Glomerular endothelial cell (primary cell): ENCODE data around the gene CCDC110. TPM values are rescaled to one million over a fixed set of nuclear protein-coding genes. Genes with fewer than 3 reads are reported as not detected.

Experiments used
- DNase-seq: peaks from one replicate; pipeline ENCODE4 v3.0.0-alpha.2; 2011; ENCODE audit warnings: low read depth, low spot score; ENCODE audit errors: extremely low read depth
- total RNA-seq: library from RNA; depleted of rRNA; stranded (reverse); fragments of >200 nt; gene quantifications from 2 replicates; pipeline ENCODE4 v1.2.3, GENCODE V29; 2015

The CCDC110 gene
- total RNA-seq, 1 donor from 2014 or later, result 0.41 TPM

DNA sequence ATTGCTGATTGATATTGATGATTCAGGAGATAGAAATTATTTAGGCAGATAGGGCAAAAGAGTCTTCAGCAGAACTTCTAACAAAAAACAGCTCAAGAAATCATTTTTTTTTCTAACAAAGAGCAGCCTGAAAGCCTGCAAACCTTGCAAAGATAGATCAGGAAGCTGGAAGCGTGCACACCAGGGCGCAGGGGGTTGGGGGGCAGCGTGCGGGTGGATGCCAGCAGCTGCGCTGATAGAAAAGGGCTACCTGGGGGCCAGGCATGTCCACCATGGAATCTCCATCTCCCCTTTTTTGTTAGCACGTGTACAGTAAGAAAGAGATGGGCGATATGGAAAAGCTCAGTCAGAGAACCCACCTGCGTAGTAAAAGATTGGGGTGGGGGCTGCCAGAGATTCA lies 1.7 kb upstream of the CCDC110 start:
- no peak for DNase-seq

DNA sequence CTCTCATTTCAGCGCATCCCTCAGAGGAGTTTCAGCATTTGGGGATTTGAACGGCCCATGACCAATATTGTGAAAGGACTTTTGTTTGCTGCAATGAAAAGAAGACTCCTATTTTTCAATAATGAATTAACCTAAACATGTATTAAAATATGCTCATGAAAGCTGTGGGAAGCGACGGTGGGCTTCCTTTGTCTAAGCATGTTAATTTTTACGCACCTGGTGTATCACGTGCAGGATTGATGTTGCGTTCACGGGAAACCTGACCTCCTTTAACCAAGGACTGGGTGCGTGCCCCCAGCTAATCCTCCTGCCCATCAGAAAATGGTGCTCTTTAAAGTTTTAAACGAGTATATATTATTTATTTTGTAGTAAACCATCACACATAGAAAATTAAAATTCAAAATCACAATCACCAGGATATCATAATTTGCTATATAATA lies 590 bp upstream of the CCDC110 start:
- no peak for DNase-seq

DNA sequence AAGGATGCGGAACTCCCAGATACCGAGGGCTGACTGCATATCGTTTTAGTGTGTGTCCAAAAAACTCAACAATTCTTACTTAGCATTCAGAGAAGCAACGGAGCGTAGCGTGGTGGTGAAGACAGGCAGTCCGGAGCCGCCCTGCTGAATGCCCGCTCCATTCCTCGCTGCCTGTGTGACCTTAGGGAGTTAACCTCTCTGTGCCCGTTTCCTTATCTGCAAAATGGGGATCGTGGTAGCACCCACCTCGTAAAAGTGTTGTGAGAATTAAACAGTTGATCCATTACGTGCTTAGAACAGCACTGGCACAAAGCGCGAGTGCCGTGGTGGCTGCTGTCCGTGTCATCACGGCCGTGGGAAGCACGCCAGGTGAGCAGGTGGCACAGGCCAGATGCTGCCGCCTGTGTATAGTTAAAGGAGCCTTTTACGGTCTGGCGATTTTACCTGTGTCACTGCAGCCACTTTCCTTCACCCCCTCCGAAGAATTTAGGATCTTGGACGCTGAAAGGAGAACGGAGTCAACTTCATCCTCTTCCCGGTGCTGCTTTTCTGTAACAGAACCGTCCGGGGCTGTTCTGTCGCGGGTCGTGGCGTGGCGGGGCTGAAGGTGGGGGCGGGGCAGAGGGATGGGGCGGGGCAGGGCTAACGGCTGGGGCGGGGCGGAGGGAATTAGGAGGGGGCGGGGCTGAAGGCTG lies 885 bp downstream of the CCDC110 start:
- DNase-seq, result no peak

DNA sequence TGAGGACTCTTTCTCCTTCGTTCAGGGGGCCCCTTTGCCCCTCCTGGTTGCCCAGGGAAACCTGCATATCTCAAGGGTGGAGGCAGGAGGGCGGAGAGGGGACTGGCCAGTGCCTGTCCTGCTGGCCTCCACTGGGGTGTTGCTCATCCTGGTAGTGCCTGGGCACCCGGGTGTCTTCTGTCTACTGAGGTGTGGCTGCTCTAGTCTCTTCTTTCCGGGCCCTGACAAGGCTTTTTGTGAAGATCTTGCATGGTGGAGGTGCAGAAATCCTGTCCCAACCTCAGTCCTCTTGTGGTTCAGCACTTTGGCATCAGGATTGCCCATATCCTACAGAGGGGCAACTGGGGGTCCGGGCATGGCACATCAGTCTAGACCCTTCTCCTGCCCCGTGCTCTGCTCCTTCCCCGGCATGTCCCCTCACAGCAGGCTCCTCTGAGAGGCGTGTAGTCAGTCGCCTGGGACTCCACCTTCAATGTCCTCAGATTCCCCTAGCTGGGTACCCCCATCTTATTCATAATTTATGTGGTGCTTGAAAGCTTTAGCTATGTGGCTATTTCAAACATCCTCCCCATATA lies 1.9 kb downstream of the CCDC110 start:
- DNase-seq, result no peak

DNA sequence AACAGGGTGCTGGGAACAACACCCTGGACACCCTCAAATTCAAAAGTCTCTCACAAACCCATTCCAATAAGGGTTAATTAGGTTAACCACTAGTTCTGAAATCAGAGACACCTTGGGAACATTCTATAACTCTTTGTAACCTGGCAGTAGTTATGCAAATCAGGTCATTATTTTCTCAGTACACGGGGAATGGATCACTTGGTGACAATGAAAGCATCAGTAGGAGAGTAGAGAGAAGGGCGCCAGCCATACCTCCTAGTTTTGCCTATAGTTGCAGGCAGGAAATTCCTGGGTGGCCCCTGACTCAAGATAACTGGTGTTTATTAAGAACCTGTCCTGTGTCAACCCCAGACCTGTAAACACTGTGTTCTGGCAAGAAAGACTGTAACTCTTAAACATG lies 2.5 kb downstream of the CCDC110 start:
- DNase-seq, result no peak

DNA sequence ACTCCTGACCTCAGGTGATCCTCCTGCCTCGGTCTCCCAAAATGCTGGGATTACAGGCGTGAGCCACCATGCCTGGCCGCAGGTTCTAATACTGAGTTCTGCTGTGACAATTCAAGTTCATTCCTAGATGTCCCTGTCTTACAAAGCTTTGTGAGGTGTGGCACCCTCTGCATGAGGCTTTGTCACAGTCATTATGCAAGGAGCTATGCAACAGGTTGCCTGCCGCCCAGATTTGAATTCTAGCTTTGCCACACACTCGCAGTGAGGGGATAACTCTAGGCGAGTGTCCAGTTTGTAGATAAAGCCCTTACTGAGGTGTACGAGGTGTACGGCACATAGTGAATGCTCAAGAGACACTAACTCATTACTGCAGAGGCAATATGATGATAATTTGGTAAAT lies 3.5 kb downstream of the CCDC110 start:
- no peak for DNase-seq

DNA sequence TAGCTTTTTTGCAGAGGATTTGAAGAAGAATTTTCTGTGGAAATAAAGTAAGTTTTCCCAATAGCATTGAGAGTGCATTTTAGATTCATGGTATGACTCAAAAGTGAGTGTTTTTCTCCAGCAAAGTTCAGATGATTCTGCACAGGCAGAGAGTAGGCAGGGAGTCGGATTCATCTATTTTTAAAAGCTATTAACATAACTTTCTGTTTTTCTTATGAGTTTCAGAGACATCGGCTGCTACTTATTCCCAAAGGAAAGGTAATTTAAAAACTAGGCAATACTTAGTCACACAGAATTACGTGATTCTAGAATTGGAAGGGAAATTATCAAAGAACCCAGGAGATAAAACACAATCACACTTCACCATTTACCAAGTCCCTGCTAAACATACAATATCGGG lies 4.4 kb downstream of the CCDC110 start:
- no peak for DNase-seq

DNA sequence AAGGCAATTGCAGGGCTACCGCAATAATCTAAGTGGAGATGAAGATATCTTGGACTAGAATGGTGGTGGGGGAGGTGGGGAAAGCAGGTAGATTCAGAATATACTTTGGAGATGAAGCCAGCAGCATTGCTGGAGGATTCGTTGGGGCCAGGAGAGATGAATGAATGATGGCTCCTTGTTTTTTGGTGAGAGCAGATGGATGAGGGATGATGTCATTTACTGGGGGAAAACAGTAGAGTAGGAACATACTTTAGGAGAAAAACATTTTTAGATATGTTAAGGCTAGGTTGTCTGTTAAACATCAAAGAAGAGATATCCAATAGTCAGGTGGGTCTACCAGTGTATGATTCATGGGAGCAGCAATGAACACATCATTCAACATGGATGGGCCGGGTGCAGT lies 5.8 kb downstream of the CCDC110 start:
- DNase-seq, result no peak

DNA sequence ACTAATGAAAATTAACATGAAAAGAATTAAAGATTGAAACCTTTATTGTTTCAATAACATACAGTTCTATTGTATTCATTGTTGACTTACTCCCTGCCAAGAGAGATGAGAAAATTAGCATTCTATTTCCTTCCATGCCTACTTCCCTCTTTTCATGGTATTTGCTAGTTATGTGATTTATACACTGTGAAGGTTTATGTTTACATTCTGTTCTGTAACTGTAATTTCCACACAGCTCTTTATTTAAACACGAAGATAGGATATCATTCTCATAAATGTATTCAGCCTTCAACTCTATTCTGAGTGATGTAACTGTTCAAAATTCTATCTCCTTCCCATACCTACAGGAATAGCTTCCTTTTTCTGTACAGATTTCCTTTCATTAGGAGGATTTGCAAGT lies 6.6 kb downstream of the CCDC110 start:
- no peak for DNase-seq

DNA sequence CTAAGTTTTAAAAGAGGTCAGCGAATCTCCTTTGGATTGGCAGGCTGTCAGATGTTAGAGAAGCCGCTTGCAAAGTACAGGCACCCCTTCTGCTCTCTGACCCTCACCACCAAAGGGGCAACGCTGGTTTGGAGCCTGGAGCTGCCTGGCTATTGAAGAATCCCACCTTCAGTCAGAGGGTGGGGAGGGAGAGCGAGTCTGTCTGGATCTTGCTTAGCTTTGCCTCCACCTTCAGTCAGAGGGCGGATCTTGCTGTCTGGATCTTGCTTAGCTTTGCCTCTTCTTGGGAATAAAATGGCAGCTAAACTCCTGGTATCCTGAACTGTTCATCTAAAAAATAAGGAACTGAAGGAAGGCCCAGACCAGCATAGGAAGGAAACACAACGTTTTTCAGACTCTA lies 7.3 kb downstream of the CCDC110 start:
- no peak for DNase-seq

DNA sequence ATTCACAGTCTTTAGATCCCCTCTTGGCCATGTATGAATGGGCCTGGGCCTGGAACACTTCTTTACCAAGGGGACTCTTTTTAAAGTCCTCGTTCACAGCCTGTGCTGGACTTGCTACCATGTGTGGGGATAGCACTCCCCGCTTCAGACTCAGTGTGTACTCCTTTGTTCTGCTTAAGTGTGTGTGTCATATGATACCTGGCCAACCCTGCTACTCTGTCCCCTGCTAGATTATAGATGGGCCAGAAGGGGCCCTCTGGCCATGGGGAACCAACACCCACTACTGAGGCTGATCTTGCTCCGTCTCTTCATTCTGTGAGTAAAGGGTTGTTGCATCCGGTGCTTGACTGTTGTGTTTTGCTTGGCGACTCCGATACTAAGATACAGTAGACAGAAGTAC lies 8.0 kb downstream of the CCDC110 start:
- DNase-seq, result no peak

DNA sequence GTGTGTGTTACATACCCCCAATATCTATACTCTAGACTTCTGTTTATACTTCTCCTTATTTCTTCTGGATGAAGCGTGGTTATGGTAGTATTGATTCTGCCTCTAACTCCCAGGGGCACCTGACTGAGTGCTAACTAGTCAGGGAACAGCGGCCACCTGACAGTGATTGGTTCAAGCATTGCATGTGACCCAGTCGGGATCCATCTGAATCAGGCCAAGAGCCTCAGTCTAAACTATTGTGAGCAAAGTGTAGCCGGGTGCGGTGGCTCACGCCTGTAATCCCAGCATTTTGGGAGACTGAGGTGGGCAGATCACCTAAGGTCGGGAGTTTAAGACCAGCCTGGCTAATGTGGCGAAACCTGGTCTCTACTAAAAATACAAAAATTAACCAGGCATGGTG lies 10.0 kb downstream of the CCDC110 start:
- no peak for DNase-seq

DNA sequence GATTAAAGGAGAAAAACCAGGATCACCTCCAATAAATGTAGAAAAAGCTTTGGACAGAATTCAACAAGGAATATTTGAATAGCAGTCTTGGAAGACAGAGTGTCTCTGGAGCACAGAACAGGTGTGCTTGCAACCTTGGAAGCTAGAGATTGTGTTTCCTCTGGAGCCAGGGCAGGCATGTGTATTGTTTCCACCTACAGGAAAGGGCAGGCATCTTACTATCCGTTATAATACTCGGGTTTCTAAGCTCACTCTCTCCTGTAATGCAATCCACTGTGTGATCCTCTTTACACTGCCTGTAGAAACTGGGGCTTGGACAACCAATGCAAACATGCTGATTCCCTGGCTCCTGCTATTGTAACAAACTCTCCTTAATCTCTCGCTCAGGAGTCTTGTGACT lies 14.4 kb downstream of the CCDC110 start:
- DNase-seq, result no peak

DNA sequence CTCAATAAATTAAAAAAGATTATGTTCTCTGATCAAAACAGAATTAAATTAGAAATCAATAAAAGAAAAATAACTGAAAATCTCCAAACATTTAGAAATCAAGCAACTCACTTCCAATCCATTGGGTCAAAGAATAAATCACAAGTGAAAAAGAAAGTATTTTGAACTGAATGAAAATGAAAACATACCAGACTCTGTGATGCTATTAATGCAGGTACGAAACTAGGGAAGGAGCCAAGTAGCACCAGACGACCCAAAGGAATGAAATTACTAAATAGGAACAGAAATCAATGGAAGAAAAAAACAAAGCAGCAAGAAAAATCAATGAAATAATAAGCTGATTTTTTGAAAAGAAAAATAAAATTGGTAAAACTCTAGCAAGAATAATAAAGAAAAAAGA lies 15.4 kb downstream of the CCDC110 start:
- DNase-seq, result no peak

DNA sequence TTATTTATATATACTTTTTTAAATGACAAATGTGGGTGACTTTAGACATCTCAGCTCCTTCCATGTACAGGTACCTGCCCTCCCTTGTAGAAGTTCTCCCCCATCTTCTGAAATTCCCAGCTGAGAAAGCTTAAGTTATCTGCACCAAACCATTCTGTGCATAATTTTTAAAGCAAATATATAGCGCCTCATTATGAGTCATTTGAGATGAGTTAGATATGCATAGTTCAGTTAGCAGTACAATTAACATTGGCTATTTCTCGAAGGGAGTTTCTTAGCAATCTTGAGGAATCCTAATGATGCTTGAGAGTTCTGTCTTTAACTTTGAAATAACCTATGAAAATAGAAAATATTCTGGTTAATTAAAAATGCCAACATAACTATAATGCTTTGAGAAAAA lies 26.3 kb downstream of the CCDC110 start:
- DNase-seq, result no peak

DNA sequence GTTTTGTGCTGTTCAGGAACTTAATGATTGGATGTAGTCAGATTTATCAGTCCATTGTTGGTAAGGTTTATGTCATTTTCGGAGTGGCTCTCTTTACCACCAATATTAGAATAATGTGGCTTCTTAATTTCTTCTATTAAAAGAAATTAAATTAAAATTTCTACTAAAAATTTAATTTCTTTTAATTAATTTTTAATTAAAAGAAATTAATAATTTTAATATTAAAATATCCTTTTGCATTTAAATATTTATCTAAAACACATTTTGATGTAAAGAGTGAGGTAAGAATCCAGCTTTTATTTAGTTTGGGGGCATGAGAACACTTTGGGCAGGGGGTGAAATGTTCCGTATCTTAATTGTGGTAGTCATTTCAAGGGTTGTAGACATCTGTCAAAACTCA lies 30.1 kb downstream of the CCDC110 start:
- no peak for DNase-seq

DNA sequence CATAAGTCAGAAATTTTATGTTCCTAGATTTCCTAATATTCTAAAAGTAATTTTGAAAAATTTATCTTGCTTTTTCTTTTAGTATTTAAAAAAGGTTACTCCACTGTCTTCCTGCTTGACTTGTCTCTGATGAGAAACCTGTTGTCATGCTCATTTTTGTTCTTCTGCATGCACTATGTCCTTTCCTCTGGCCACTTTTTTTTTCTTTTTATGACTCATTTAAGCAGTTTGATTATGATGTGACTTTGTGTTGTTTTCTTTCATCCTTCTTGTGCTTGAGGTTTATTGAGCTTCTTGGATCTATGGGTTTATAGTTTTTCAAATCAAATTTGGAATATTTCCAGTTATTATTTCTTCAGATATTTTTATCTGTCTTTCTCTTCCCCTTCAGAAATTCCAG lies 33.7 kb downstream of the CCDC110 start:
- no peak for DNase-seq

DNA sequence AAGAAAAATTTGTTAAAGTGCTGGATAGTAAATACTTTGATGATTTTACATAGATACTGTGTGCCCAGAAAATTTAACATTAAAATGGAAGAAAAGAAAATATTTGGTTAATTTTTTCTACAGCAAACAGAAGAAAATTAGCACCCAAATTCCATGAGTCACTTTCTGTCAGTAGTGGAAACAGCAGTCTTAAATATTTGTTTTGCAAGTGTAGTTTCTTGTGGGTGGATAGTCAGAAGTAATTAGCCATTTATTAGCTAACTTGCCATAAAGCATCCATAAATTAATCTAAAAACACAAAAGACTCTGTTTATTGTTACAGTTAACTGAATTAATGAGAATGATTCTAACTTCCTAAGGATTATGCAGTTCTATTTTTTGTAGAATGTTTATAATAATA lies 36.1 kb downstream of the CCDC110 start:
- DNase-seq, result no peak

DNA sequence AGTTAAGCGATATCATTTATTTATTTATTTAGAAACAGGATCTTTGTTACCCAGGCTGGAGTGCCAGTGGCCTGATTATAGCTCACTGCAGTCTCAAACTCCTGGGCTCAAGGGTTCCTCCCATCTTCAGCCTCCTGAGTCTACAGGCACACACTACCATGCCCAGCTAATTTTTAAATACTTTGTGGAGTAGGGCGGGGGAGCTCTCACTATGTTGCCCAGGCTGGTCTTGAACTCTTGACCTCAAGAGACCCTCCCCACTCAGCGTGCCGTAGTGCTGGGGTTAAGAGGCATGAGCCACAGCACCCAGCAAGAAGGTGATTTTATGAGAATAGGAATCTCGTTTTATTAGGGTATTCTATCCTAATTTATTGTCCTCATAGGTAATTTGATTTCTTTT lies 41.9 kb downstream of the CCDC110 start:
- no peak for DNase-seq

DNA sequence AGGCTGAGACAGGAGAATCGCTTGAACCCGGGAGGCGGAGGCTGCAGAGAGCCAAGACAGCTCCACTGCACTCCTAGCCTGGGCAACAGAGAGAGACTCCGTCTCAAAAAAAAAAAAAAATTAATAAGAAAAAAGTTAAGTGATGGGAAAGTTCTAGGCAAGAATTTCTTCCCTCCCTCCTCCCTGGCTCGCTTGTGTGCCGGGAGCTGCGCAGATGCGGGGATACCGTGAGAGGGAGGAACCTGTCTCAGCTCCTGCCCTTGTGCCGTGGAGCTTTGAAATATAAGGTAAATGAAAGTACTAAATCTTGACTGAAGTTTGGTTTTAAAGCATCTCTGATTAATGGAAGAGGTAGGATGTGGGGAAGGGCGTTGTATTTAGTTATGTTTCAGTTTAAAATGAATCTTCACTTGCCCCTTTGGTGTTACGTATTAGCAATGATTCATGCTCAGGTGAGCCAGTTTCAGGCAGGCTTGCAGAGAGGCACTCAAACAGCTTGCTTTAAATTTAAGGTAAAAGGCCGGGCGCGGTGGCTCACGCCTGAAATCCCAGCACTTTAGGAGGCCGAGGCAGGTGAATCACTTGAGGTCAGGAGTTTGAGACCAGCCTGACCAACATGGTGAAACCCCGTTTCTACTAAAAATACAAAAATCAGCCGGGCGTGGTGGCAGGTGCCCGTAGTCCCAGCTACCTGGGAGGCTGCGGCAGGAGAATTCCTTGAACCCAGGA lies 44.4 kb downstream of the CCDC110 start:
- no peak for DNase-seq

DNA sequence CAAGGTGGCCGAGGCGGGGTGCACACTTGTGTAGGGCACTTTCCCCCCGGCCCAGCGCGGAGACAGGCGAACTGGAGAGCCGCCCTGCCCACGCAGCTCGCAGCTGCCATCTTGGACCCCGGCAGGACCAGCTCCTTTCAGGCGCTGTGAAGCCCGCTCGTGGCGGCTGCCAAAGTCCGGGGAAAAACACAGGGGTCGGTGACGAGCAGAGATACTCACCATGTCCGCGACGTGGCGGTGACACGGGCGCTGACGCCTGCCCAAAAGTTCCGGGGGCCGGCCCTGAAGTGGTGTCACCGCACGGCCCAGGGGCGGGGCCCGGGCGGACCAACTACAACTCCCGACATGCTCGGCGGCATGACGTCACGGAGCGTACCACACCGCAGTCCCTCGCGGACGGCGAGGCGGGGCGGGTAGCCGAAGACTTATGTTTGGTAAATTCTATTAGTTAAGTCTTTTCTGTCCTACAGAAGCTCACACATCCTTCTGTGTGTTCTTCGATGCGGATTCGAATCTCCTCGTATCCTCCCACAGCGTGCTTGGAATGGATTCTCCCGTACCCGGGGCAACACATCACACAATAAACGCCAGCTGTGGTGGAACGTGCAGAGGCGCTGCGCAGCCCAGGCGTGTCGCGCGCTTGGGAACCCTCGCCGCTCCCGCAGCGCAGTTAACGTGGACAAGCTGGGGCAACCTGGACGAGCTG lies 45.7 kb downstream of the CCDC110 start, which contains the start of gene UFSP2:
TSS of gene UFSP2 (minus strand) at position 318 of the 706 bp plus-strand sequence. CDS start at position 222, 96 bp downstream.
- peak; percentile 88 for DNase-seq
